ENCODE results near the gene PROX1. TPM values are rescaled to one million over a fixed set of nuclear protein-coding genes. Genes with fewer than 3 reads are reported as not detected.
A peak's percentile ranks its signal among the peaks of the same experiment; 100 is the strongest.

Gene PROX1
- total RNA-seq, 2 donors from 2014 or later = 59.5 to 77.9 TPM

GRCh38 chr1:213977486-213977842, 10.3 kb upstream of the PROX1 start:
- ATAC-seq (peak; percentile 69 to 73), DNase-seq (peak; percentile 59)
- intact Hi-C loops (cut with DNase I) = loop anchor here in 1 of 2 donors (5.0 to 10.0 kb wide), 2 partner anchors 45 to 733 kb away; no protein-coding TSS in a partner anchor

GRCh38 chr1:213977909-213978308, 9.9 kb upstream of the PROX1 start:
- ATAC-seq (no peak), DNase-seq (no peak)
- intact Hi-C loops (cut with DNase I) = loop anchor here in 1 of 2 donors (5.0 to 10.0 kb wide), 2 partner anchors 46 to 733 kb away; no protein-coding TSS in a partner anchor

DNA sequence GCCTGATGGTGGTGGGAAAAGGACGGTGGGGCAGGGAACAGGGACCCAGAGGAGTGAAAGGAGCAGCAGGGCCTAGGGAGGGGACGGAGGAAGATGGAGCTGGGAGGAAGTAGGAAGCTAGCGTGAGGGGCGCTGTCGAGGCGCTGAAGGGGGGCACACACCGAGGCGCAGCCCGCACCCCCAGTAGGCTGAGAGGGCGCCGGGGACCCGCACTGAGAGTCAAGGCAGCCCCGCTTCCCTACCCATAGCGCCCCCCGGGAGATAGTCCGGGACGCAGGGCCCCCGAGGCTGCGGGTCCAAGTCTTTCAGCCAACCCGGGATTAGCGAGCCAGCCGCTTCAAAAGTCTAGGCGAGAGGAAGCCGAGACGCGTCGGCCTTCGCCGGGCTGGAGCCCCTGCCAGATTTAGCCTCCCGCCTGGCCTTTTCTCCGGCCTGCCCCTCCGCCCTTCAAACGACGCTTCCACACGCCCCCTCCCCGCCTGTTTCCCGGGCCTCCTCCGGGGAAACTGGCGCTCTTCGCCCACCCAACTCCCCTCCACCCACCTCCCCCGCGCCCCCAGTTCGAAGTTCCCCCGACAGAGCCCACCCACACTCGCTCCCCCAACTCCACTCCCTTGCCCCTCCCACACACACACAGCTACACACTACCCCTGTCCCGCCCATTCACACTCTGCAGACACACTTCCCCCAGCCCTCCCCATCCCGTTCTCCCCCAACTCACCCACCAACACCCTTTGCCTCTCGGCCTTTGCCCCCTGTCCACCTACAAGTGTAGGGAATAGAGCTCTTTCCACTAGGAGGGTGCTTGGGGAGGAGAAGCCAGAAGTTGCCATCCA, 7.8 kb upstream of the PROX1 start:
- ATAC-seq (no peak), DNase-seq (no peak)
- intact Hi-C loops (cut with DNase I) = loop anchor here in 1 of 2 donors (5.0 to 10.0 kb wide), 3 partner anchors 48 to 735 kb away; no protein-coding TSS in a partner anchor

- no peak for ATAC-seq
- DNase-seq = no peak
- intact Hi-C loops (cut with DNase I) = loop anchor here in 1 of 2 donors (10.0 kb wide), 1 partner anchor 596 kb away; no protein-coding TSS in a partner anchor
Observed at GRCh38 chr1:213980906-213981305, 6.9 kb upstream of the PROX1 start.

- DNase-seq (no peak), ATAC-seq (no peak)
- intact Hi-C loops (cut with DNase I) = loop anchor here in 1 of 2 donors (10.0 kb wide), 1 partner anchor 597 kb away; no protein-coding TSS in a partner anchor
Observed at GRCh38 chr1:213982289-213982671, 5.5 kb upstream of the PROX1 start.

- ATAC-seq (peak; percentile 29 to 61), DNase-seq (peak; percentile 57)
Observed at GRCh38 chr1:213982672-213983492, 4.9 kb upstream of the PROX1 start.

DNA sequence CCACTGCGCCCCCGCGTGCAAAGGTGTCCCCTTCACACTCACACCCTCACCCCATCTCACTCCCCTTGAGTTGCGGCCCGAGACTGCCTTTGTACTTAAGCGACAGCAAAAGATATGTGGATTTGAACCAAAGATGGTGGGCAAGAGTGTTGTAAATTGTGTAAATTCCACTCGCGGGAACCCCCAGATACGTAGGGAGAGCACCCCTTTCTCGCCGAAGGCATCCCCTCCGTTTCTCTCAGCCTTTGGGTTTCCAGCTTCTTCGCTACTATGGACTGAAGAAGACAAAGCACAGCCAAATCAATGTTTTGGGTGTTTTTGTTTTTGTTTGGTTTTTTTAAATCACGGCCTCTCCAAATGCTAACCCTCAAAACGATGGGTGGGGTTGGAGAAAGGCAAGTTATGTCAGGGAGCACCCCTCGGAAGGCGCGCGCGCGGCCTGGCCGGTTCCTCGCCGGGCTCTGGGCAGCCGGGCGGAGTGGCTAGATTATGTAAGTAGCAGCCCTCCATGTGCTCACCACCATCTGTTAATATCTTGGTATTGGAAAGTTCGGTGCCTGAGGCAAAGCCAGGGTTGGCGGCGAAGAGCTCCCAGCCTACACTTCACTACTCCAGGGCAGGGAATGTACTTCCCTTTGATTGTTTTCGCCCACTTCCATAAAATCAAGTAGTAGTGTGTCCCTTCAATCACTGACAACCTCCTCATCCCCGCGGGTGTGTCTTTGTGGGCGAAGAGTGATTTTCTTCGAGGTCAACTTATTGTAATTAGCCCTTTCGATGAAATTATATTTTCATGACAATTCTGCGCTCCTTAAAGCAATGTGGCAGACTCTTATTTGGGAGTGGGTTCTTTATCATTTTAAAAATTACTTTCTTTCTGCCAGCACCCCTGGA, 4.0 kb upstream of the PROX1 start:
- DNase-seq (no peak), ATAC-seq (no peak)
- intact Hi-C loops (cut with DNase I) = loop anchor here in 1 of 2 donors (10.0 kb wide), 1 partner anchor 599 kb away; no protein-coding TSS in a partner anchor

More at GRCh38 chr1:213982672-213983492, 4.9 kb upstream of the PROX1 start:
- intact Hi-C loops (cut with DNase I) = loop anchor here in 1 of 2 donors (10.0 kb wide), 1 partner anchor 598 kb away; no protein-coding TSS in a partner anchor

GRCh38 chr1:213984387-213985208, 3.2 kb upstream of the PROX1 start:
- DNase-seq (no peak), ATAC-seq (no peak)
- intact Hi-C loops (cut with DNase I) = loop anchor here in 1 of 2 donors (5.0 to 10.0 kb wide), 2 partner anchors 128 to 600 kb away; no protein-coding TSS in a partner anchor

GRCh38 chr1:213985209-213986019, 2.4 kb upstream of the PROX1 start:
- ATAC-seq = peak; percentile 5 to 10
- intact Hi-C loops (cut with DNase I) = loop anchor here in 1 of 2 donors (5.0 to 10.0 kb wide), 2 partner anchors 127 to 601 kb away; no protein-coding TSS in a partner anchor
- no peak for DNase-seq

DNA sequence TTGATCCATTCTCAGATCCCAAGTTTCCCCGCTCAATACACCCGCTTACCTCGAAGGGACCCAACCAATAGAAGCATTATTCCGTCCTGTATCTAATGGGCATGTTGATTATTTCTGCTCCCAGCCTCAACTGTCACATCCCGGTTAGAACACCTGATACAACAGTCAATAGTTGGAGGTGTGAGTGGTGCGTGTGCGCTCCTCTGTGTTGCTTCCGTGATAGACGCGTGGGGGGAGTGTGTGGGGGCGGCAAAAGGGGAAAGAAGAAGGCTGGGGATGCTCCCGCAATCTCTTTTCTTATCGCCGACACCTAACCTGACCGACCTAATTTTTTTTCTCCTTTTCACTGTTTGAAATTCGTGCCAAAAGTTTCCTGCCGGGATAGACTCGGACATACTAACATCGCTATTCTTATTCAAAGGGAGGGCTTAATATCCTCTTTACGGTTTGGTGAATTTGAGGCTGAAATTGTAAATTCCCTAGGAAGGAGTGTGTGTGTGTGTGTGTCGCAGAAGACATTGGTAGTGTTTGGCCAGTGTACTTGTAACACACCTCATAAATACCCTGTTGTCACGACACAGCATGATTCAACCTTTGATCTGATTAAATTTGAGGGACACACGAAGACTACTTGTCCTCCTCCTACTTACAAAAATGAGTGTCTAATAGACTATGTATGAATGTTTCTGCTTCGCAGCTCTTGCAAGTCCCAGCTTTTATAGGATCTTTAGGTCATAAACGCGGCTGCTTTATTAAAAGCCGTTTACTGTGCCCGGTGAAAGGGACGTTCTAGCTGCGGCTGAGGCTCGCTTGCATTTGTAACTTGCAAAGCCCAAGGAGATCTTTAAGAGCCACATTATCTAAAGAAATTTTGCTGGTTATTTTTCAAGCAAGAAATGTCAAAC, 1.5 kb upstream of the PROX1 start:
- no peak for ATAC-seq

GRCh38 chr1:213986925-213987250, 885 bp upstream of the PROX1 start:
- intact Hi-C loops (cut with DNase I) = loop anchor here in 1 of 2 donors (5.0 to 10.0 kb wide), 2 partner anchors 125 to 602 kb away; no protein-coding TSS in a partner anchor
- DNase-seq (no peak), ATAC-seq (no peak)

More for the DNA sequence above, 1.5 kb upstream of the PROX1 start:
- DNase-seq = no peak
- intact Hi-C loops (cut with DNase I) = loop anchor here in 1 of 2 donors (5.0 to 10.0 kb wide), 2 partner anchors 126 to 601 kb away; no protein-coding TSS in a partner anchor

GRCh38 chr1:213987422-213987926, 299 bp upstream of the PROX1 start:
- ATAC-seq = peak; percentile 39 to 89
- intact Hi-C loops (cut with DNase I) = loop anchor here in 1 of 2 donors (5.0 to 10.0 kb wide), 2 partner anchors 125 to 603 kb away; no protein-coding TSS in a partner anchor
- peak; percentile 87 for DNase-seq

GRCh38 chr1:213988507-213989001, 781 bp downstream of the PROX1 start:
- intact Hi-C loops (cut with DNase I) = loop anchor here in 1 of 2 donors (5.0 to 10.0 kb wide), 2 partner anchors 124 to 604 kb away; no protein-coding TSS in a partner anchor
- DNase-seq (no peak), ATAC-seq (peak; percentile 11 to 13)

GRCh38 chr1:213989002-213989855, 1.5 kb downstream of the PROX1 start:
- ATAC-seq (peak; percentile 12 to 42), DNase-seq (no peak)
- intact Hi-C loops (cut with DNase I) = loop anchor here in 1 of 2 donors (5.0 to 10.0 kb wide), 2 partner anchors 123 to 604 kb away; no protein-coding TSS in a partner anchor
